ENCODE results near the gene SLAMF1.

SLAMF1 gene

GRCh38 chr1:160623227-160623633 is 23.6 kb downstream of the SLAMF1 start:
- DNase-seq (ENCODE audit: low read depth) = no peak
- TF ChIP-seq, protein P1, sequence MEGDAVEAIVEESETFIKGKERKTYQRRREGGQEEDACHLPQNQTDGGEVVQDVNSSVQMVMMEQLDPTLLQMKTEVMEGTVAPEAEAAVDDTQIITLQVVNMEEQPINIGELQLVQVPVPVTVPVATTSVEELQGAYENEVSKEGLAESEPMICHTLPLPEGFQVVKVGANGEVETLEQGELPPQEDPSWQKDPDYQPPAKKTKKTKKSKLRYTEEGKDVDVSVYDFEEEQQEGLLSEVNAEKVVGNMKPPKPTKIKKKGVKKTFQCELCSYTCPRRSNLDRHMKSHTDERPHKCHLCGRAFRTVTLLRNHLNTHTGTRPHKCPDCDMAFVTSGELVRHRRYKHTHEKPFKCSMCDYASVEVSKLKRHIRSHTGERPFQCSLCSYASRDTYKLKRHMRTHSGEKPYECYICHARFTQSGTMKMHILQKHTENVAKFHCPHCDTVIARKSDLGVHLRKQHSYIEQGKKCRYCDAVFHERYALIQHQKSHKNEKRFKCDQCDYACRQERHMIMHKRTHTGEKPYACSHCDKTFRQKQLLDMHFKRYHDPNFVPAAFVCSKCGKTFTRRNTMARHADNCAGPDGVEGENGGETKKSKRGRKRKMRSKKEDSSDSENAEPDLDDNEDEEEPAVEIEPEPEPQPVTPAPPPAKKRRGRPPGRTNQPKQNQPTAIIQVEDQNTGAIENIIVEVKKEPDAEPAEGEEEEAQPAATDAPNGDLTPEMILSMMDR (IDR thresholded peaks at IDR 0.05; ENCODE audit: low read depth, low read length) = no peak
- H3K4me3 ChIP-seq (ENCODE audit: low read depth, low read length) = no peak overlapping the region

- no peak for DNase-seq (ENCODE audit: low read depth)
- no peak for TF ChIP-seq MYC (IDR thresholded peaks at IDR 0.05; ENCODE audit: low read depth, low read length)
- TF ChIP-seq, protein P1 (IDR thresholded peaks at IDR 0.05; ENCODE audit: low read depth, low read length) = no peak
- TF ChIP-seq MAX (IDR thresholded peaks at IDR 0.05; ENCODE audit: low read depth, low read length) = no peak
- TF ChIP-seq POLR2A (IDR thresholded peaks at IDR 0.05; ENCODE audit: extremely low read depth, insufficient read length) = no peak
- H3K4me3 ChIP-seq (ENCODE audit: low read depth, low read length) = no peak overlapping the region
Measured at GRCh38 chr1:160622501-160623226, 24.2 kb downstream of the SLAMF1 start.

DNA sequence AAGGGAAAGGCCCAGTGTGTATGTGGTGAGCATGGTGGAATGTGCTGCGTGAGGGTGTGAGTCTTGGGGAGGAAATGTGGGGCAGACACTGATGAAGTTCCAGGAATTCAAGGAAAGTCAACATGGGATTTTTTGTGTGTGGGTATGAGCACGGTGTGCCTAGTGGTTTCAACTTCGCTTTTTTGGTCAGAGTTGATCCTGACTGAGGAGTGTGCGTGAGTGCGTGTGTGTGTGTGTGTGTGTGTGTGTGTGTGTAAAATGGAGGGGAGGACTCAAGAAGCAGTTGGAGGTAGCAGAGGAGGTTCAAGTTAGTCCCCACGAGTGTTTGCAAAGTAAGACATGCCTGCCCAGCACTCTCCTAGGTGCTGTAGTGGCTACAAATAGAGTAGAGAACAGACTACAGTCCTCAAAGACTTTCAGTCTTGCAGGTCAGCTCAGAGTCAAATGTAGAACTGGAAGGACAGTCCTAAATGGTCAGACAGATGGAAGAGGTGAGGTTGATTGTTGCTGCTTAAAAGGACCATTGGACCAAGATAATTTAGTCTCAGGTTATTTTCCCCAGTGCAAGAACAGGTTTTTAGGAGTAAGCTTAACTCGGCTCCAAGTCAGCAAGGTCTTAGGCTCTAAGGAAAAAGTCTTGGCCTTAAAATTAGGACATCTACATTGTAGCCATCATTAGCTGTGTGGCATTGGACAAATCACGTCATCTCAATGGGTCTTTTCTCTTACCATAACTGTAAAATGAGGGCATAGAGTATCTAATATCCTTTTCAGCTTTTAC is 25.0 kb downstream of the SLAMF1 start:
- H3K4me3 ChIP-seq (ENCODE audit: low read depth, low read length) = no peak overlapping the region
- DNase-seq (ENCODE audit: low read depth) = no peak
- TF ChIP-seq POLR2A (IDR thresholded peaks at IDR 0.05; ENCODE audit: extremely low read depth, insufficient read length) = no peak
- TF ChIP-seq, protein P1 (IDR thresholded peaks at IDR 0.05; ENCODE audit: low read depth, low read length) = no peak
- no peak for TF ChIP-seq MYC (IDR thresholded peaks at IDR 0.05; ENCODE audit: low read depth, low read length)
- no peak for TF ChIP-seq MAX (IDR thresholded peaks at IDR 0.05; ENCODE audit: low read depth, low read length)

DNA sequence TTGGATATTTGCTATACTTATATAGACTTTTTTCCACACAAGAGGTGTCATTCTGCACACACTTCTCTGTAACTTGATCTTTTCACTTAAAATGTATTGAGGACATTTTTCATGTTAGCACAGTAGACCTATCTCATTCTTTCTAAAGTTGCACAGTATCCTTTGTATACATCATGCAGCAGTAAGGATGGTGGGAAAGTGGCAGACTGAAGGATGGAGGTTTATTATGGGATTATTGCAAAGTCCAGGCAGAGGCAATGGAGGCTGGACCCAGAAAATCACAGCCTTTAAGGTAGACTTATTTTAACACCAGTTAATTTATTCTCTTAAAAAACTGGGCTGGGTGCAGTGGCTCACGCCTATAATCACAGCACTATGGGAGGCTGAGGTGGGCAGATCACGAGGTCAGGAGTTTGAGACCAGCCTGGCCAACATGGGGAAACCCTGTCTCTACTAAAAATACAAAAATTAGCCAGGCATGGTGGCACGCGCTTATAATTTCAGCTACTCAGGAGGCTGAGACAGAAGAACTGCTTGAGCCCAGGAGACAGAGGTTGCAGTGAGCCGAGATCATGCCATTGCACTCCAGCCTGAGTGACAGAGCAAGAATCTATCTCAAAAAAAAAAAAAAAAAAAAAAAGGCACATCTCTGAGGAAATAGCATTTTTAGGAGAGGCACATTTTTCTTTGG is 25.8 kb downstream of the SLAMF1 start:
- TF ChIP-seq POLR2A (IDR thresholded peaks at IDR 0.05; ENCODE audit: extremely low read depth, insufficient read length) = no peak
- no peak for TF ChIP-seq MAX (IDR thresholded peaks at IDR 0.05; ENCODE audit: low read depth, low read length)
- TF ChIP-seq MYC (IDR thresholded peaks at IDR 0.05; ENCODE audit: low read depth, low read length) = no peak
- TF ChIP-seq, protein P1 (IDR thresholded peaks at IDR 0.05; ENCODE audit: low read depth, low read length) = no peak
- H3K4me3 ChIP-seq (ENCODE audit: low read depth, low read length) = no peak overlapping the region

GRCh38 chr1:160619742-160620277 is 27.0 kb downstream of the SLAMF1 start:
- DNase-seq (ENCODE audit: low read depth) = no peak
- H3K4me3 ChIP-seq (ENCODE audit: low read depth, low read length) = no peak overlapping the region
- TF ChIP-seq, protein P1 (IDR thresholded peaks at IDR 0.05; ENCODE audit: low read depth, low read length) = no peak
- no peak for TF ChIP-seq MAX (IDR thresholded peaks at IDR 0.05; ENCODE audit: low read depth, low read length)
- no peak for TF ChIP-seq POLR2A (IDR thresholded peaks at IDR 0.05; ENCODE audit: extremely low read depth, insufficient read length)
- TF ChIP-seq MYC (IDR thresholded peaks at IDR 0.05; ENCODE audit: low read depth, low read length) = no peak

More for the DNA sequence above, 25.8 kb downstream of the SLAMF1 start:
- DNase-seq (ENCODE audit: low read depth) = no peak
